IPS-15b (cell line): ENCODE data around the gene NPR1.
A peak's percentile ranks its signal among the peaks of the same experiment; 100 is the strongest.

Experiments used
- H3K27me3 ChIP-seq: one replicate; pipeline ENCODE4 v1.6.1; 2013; ENCODE audit warnings: low read length; ENCODE audit not compliant: control insufficient read depth, insufficient read depth
- H3K36me3 ChIP-seq: one replicate; pipeline ENCODE4 v1.6.1; 2013; ENCODE audit warnings: low read length; ENCODE audit not compliant: control insufficient read depth, insufficient read depth
- H3K4me1 ChIP-seq: one replicate; pipeline ENCODE4 v1.6.1; 2013; ENCODE audit warnings: mild to moderate bottlenecking, low read length; ENCODE audit not compliant: control insufficient read depth, insufficient read depth
- H3K4me3 ChIP-seq: one replicate; pipeline ENCODE4 v1.5.1; 2013; ENCODE audit warnings: low read depth, low read length
- H3K9ac ChIP-seq: one replicate; pipeline ENCODE4 v1.6.1; 2013; ENCODE audit warnings: low read depth, mild to moderate bottlenecking, low read length
- H3K9me3 ChIP-seq: one replicate; pipeline ENCODE4 v1.6.1; 2013; ENCODE audit warnings: mild to moderate bottlenecking, low read length; ENCODE audit not compliant: control insufficient read depth, insufficient read depth

Gene NPR1

GRCh38 chr1:153685544-153686340 is 7.3 kb downstream of the NPR1 start:
- Histone ChIP-seq H3K4me1 (no peaks in the 10 kb centered on the region), H3K36me3 (no peaks in the 10 kb centered on the region), H3K9ac (no peak overlapping the region), H3K27me3 (peaks cover 8% of the 10 kb centered on the region), H3K4me3 (no peak overlapping the region), H3K9me3 (no peaks in the 10 kb centered on the region)

- H3K4me1 ChIP-seq, result no peaks in the 10 kb centered on the region
- no peak overlapping the region for H3K4me3 ChIP-seq
- H3K9me3 ChIP-seq, result no peaks in the 10 kb centered on the region
- no peak overlapping the region for H3K9ac ChIP-seq
- H3K36me3 ChIP-seq, result no peaks in the 10 kb centered on the region
- H3K27me3 ChIP-seq, result no peaks in the 10 kb centered on the region
Measured at GRCh38 chr1:153687346-153688125, 9.0 kb downstream of the NPR1 start.

GRCh38 chr1:153688276-153688675 is 9.8 kb downstream of the NPR1 start:
- Histone ChIP-seq H3K9ac (no peak overlapping the region), H3K4me1 (no peaks in the 10 kb centered on the region), H3K9me3 (no peaks in the 10 kb centered on the region), H3K36me3 (no peaks in the 10 kb centered on the region), H3K4me3 (no peak overlapping the region), H3K27me3 (no peaks in the 10 kb centered on the region)

- no peaks in the 10 kb centered on the region for H3K9me3 ChIP-seq
- H3K36me3 ChIP-seq, result no peaks in the 10 kb centered on the region
- no peak overlapping the region for H3K4me3 ChIP-seq
- H3K27me3 ChIP-seq, result no peaks in the 10 kb centered on the region
- no peak overlapping the region for H3K9ac ChIP-seq
- H3K4me1 ChIP-seq, result no peaks in the 10 kb centered on the region
Measured at GRCh38 chr1:153688736-153689328, 10.3 kb downstream of the NPR1 start.

GRCh38 chr1:153693466-153693865 is 15.0 kb downstream of the NPR1 start:
- no peak overlapping the region for H3K4me3 ChIP-seq
- H3K36me3 ChIP-seq, result no peaks in the 10 kb centered on the region

GRCh38 chr1:153696741-153697140 is 18.3 kb downstream of the NPR1 start:
- H3K9ac ChIP-seq, result no peak overlapping the region
- H3K4me1 ChIP-seq, result peaks cover 12% of the 10 kb centered on the region
- H3K4me3 ChIP-seq, result no peak overlapping the region
- H3K27me3 ChIP-seq, result no peaks in the 10 kb centered on the region
- H3K36me3 ChIP-seq, result no peaks in the 10 kb centered on the region
- no peaks in the 10 kb centered on the region for H3K9me3 ChIP-seq

More at GRCh38 chr1:153693466-153693865, 15.0 kb downstream of the NPR1 start:
- H3K9ac ChIP-seq, result no peak overlapping the region
- H3K9me3 ChIP-seq, result no peaks in the 10 kb centered on the region
- peaks cover 12% of the 10 kb centered on the region for H3K4me1 ChIP-seq
- H3K27me3 ChIP-seq, result no peaks in the 10 kb centered on the region

DNA sequence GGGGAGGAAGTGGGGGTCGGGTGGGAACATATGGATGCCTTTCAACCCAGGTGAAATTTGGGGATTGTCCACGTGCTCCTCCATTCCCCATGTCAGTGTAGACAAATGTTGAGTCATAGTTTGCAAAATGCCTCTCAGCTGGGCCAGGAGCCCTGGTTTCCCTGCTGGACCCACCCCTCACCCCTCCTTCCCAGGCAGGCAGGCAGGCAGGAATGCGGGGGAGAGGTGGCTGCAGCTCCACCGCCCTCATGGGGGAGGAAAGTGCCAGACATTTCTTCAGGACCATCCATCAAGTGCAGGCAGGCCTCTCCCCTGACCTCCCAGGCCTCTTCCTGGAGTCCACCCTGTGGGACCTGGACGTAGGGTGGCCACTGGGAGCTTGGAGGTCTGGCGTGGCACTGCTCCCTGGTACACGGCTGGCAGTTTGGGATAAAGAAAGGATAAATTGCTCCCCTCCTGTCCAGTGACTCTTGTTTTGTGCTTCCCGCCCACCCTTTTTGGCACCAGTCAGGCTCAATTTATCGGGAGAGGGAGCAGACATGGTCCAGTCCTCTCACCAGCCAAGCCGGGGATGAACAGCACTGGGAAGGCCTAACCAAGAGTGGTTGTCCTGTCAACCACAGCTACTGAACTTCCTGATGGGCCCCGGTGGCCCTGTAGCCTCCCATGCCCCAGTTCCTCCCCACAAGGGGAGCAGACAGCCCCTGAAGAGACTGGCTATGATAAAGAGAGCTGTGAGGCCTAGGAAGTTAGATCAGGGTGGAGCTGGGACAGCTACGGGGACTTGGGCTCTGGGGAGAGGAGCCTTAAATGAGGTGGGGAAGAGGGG is 18.9 kb downstream of the NPR1 start:
- H3K4me1 ChIP-seq, result peaks cover 12% of the 10 kb centered on the region
- H3K4me3 ChIP-seq, result peak overlapping the region; percentile 59
- H3K9me3 ChIP-seq, result no peaks in the 10 kb centered on the region
- H3K36me3 ChIP-seq, result no peaks in the 10 kb centered on the region
- peak overlapping the region; percentile 74 for H3K9ac ChIP-seq
- no peaks in the 10 kb centered on the region for H3K27me3 ChIP-seq

GRCh38 chr1:153698020-153698922 is 19.8 kb downstream of the NPR1 start:
- peak overlapping the region; percentile 74 for H3K9ac ChIP-seq
- H3K4me3 ChIP-seq, result peak overlapping the region; percentile 59
- H3K4me1 ChIP-seq, result peaks cover 12% of the 10 kb centered on the region
- H3K27me3 ChIP-seq, result no peaks in the 10 kb centered on the region
- H3K9me3 ChIP-seq, result no peaks in the 10 kb centered on the region
- H3K36me3 ChIP-seq, result no peaks in the 10 kb centered on the region

DNA sequence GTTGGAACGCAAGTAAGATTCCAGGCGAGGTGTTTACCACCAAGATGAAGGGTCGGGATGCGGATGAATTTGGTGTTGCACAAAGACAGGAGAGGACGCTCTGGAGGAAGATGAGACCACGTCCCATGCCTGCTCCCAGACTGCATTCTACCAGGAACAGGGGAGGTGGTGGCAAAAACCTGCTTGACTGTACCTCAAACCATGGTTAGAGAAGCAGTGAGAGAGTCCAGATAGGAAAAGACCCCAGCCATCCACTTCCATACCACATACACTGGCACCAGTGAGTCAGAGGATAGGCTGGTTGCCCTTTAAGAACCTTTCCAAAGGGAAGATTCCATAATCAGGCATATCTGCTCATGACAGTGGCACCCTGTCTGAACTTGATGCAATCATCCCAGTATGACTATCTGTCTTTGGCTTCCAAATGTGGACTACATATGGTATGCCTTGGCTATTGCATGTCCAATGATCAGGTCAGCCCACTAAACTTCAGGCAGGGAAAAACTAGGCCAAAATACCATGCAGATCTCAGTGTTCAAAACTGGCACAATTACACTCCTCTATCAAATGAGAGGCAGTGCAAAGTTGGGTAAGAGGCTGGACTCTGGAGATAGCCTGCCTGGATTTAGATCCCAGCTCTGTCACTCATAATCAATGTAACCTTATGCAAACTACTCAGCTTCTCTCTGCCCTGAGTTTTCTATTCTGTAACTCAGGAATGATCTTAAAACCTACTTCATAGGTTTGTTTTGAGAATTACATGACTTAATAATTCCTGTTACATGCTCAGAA is 20.6 kb downstream of the NPR1 start:
- no peak overlapping the region for H3K4me3 ChIP-seq
- H3K27me3 ChIP-seq, result no peaks in the 10 kb centered on the region
- no peaks in the 10 kb centered on the region for H3K36me3 ChIP-seq
- H3K9ac ChIP-seq, result no peak overlapping the region
- H3K9me3 ChIP-seq, result no peaks in the 10 kb centered on the region
- peaks cover 12% of the 10 kb centered on the region for H3K4me1 ChIP-seq

GRCh38 chr1:153699768-153700167 is 21.3 kb downstream of the NPR1 start:
- H3K4me3 ChIP-seq, result no peak overlapping the region
- H3K27me3 ChIP-seq, result no peaks in the 10 kb centered on the region
- H3K36me3 ChIP-seq, result no peaks in the 10 kb centered on the region
- no peak overlapping the region for H3K9ac ChIP-seq
- no peaks in the 10 kb centered on the region for H3K9me3 ChIP-seq
- peaks cover 12% of the 10 kb centered on the region for H3K4me1 ChIP-seq
